Neural cell (in vitro differentiated cells): ENCODE data around the gene ETV6. TPM values are rescaled to one million over a fixed set of nuclear protein-coding genes. Genes with fewer than 3 reads are reported as not detected.

Source experiments
- H2AFZ ChIP-seq: fragments of 200-600, 300-800 bp; sonication (generic), shearing (Covaris generic); 2 replicates; pipeline ENCODE4 v1.6.0; 2014; ENCODE audit warnings: low read depth, mild to moderate bottlenecking, antibody characterized with exemption, low read length, moderate library complexity
- H3F3A ChIP-seq: fragments of 200-600 bp; shearing (Covaris generic); 2 replicates; pipeline ENCODE4 v1.6.1; 2016; ENCODE audit warnings: mild to moderate bottlenecking, moderate library complexity, mixed read lengths, antibody characterized with exemption, low read length; ENCODE audit not compliant: insufficient read depth, poor library complexity, severe bottlenecking
- H3K27ac ChIP-seq: fragments of 200-600, 300-800 bp; sonication (generic), shearing (Covaris generic); 2 replicates; pipeline ENCODE4 v1.5.1; 2014; ENCODE audit warnings: mild to moderate bottlenecking, low read length, moderate library complexity
- H3K27me3 ChIP-seq: fragments of 300-800, 200-600 bp; sonication (generic), shearing (Covaris generic); 2 replicates; pipeline ENCODE4 v1.6.0; 2014; ENCODE audit warnings: mild to moderate bottlenecking, low read depth, low read length, moderate library complexity; ENCODE audit not compliant: insufficient read depth
- H3K36me3 ChIP-seq: fragments of 300-800, 200-600 bp; sonication (generic), shearing (Covaris generic); 2 replicates; pipeline ENCODE4 v1.5.1; 2014; ENCODE audit warnings: mild to moderate bottlenecking, antibody characterized with exemption, low read length, moderate library complexity; ENCODE audit not compliant: insufficient read depth
- H3K4me2 ChIP-seq: fragments of 300-800, 200-600 bp; sonication (generic), shearing (Covaris generic); 2 replicates; pipeline ENCODE4 v1.6.0; 2014; ENCODE audit warnings: mild to moderate bottlenecking, low read length
- H3K4me3 ChIP-seq: fragments of 300-800, 200-600 bp; sonication (generic), shearing (Covaris generic); 2 replicates; pipeline ENCODE4 v1.5.1; 2014; ENCODE audit warnings: mild to moderate bottlenecking, low read length, moderate library complexity
- H3K79me2 ChIP-seq: fragments of 200-600 bp; shearing (Covaris generic); replicated peaks from 2 replicates; pipeline ENCODE4 v1.6.0; 2014; ENCODE audit warnings: mild to moderate bottlenecking, low read length, moderate library complexity; ENCODE audit not compliant: insufficient read depth
- H3K9ac ChIP-seq: fragments of 300-800, 200-600 bp; sonication (generic), shearing (Covaris generic); 2 replicates; pipeline ENCODE4 v1.6.1; 2016; ENCODE audit warnings: mild to moderate bottlenecking, low read length, mixed read lengths
- H3K9me2 ChIP-seq: fragments of 200-600 bp; shearing (Covaris generic); 2 replicates; pipeline ENCODE4 v1.6.1; 2016; ENCODE audit warnings: mild to moderate bottlenecking, low read length, mixed read lengths; ENCODE audit not compliant: insufficient read depth
- H3K9me3 ChIP-seq: fragments of 200-600, 300-800 bp; sonication (generic), shearing (Covaris generic); 2 replicates; pipeline ENCODE4 v1.6.1; 2016; ENCODE audit warnings: mild to moderate bottlenecking, mixed run types, low read length, moderate library complexity, mixed read lengths
- H4K20me1 ChIP-seq: fragments of 200-600 bp; shearing (Covaris generic); 2 replicates; pipeline ENCODE4 v1.6.1; 2016; ENCODE audit warnings: mild to moderate bottlenecking, mixed run types; ENCODE audit not compliant: insufficient read depth
- EP300 ChIP-seq: fragments of 450-650 bp; conservative IDR thresholded peaks from 2 replicates; pipeline ENCODE4 v1.6.1; 2014; ENCODE audit warnings: antibody characterized with exemption, mild to moderate bottlenecking, moderate library complexity; ENCODE audit not compliant: poor library complexity, severe bottlenecking
- EZH2 ChIP-seq: fragments of 200-600, 300-800 bp; shearing (Covaris generic), sonication (generic); IDR thresholded peaks from 2 replicates; pipeline ENCODE4 v1.6.1; 2014; ENCODE audit warnings: antibody characterized with exemption, low read length, borderline replicate concordance, mild to moderate bottlenecking; ENCODE audit not compliant: insufficient read depth, poor library complexity, severe bottlenecking
- POLR2AphosphoS5 ChIP-seq: IDR thresholded peaks from 2 replicates; pipeline ENCODE4 v1.6.1; 2012
- RAD21 ChIP-seq: fragments of 450-650 bp; conservative IDR thresholded peaks from 2 replicates; pipeline ENCODE4 v1.6.1; 2014; ENCODE audit warnings: antibody characterized with exemption, mild to moderate bottlenecking, moderate library complexity
- REST ChIP-seq: IDR thresholded peaks from 2 replicates; pipeline ENCODE4 v1.6.1; 2012; ENCODE audit warnings: borderline replicate concordance
- SMC3 ChIP-seq: fragments of 450-650 bp; conservative IDR thresholded peaks from 2 replicates; pipeline ENCODE4 v1.6.1; 2014; ENCODE audit warnings: antibody characterized with exemption, mild to moderate bottlenecking, moderate library complexity; ENCODE audit not compliant: poor library complexity
- polyA plus RNA-seq: library from polyadenylated mRNA; depleted of rRNA; stranded (reverse); fragments of >200 nt; gene quantifications from 2 replicates; pipeline ENCODE4 v1.2.3, GENCODE V29; 2014
- TF ChIP-seq, protein P1 (sequence below): fragments of 450-650 bp; IDR thresholded peaks from 2 replicates; pipeline ENCODE4 v1.5.1; 2014; ENCODE audit warnings: antibody characterized with exemption, mild to moderate bottlenecking, moderate library complexity; ENCODE audit not compliant: poor library complexity, severe bottlenecking

Gene ETV6
- polyA plus RNA-seq, 1 donor from 2014 or later = 1.6 TPM

- Histone ChIP-seq H3F3A (no peaks in the 10 kb centered on the region), H3K79me2 (no peaks in the 10 kb centered on the region), H3K36me3 (no peaks in the 10 kb centered on the region), H2AFZ (no peak overlapping the region), H3K9me2 (no peaks in the 10 kb centered on the region), H3K4me3 (no peak overlapping the region), H3K27me3 (no peaks in the 10 kb centered on the region), H3K4me2 (no peak overlapping the region), H3K9me3 (no peaks in the 10 kb centered on the region), H3K9ac (no peak overlapping the region), H4K20me1 (no peaks in the 10 kb centered on the region), H3K27ac (no peak overlapping the region)
- TF ChIP-seq SMC3 (no peak), EZH2 (no peak), EP300 (no peak), REST (no peak)
These were observed 270.8 kb downstream of the ETV6 start for GRCh38 chr12:11920231-11920630.

DNA sequence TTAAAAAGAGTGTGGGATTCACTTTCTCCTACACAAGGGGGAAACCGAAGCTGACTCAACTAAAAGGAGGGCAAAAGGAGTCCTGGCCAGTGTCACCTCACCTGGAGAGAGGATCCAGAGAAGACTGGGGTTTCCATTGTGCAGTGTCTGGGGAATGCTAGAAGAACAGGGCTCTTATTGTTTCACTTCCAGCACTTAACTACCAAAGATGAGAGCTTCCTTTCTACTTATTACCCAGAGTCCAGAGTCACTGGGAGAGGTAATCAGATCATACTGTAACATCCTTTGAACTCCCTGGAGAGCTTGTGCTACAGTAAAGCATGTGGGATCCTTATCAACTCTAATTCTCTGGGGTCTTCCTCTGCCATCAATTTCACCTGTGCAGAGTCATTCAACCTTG, 272.9 kb downstream of the ETV6 start:
- Histone ChIP-seq H4K20me1 (no peaks in the 10 kb centered on the region), H3K79me2 (no peaks in the 10 kb centered on the region), H3K9me3 (no peaks in the 10 kb centered on the region), H3K9ac (no peak overlapping the region), H3F3A (no peaks in the 10 kb centered on the region), H3K4me3 (no peak overlapping the region), H2AFZ (no peak overlapping the region), H3K27ac (no peak overlapping the region), H3K9me2 (no peaks in the 10 kb centered on the region), H3K4me2 (no peak overlapping the region), H3K36me3 (no peaks in the 10 kb centered on the region), H3K27me3 (no peaks in the 10 kb centered on the region)
- TF ChIP-seq RAD21 = no peak

DNA sequence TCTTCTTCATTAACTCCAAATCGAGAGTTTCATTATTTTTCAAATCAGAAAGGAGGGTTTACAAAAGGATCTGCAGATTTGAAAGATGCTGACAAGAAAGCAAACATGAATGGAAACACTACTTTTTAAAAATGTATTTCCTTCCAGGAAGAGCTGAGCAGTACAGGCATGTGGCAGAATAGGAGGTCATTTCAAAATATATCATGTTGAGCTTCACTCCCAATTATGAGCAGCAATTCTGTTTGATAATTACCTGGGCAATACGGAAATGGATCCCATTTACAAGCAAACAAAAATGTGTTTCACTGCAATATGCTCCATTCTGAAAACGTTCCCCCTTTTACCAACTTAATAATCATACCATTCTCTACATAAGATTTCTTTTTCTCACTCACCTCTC, 273.6 kb downstream of the ETV6 start:
- H3K27me3 ChIP-seq = no peaks in the 10 kb centered on the region
- H4K20me1 ChIP-seq = no peaks in the 10 kb centered on the region
- H3K9ac ChIP-seq = no peak overlapping the region
- H3K27ac ChIP-seq = no peak overlapping the region
- TF ChIP-seq EZH2 (no peak), EP300 (no peak), RAD21 (no peak), POLR2AphosphoS5 (no peak)
- TF ChIP-seq, protein P1, sequence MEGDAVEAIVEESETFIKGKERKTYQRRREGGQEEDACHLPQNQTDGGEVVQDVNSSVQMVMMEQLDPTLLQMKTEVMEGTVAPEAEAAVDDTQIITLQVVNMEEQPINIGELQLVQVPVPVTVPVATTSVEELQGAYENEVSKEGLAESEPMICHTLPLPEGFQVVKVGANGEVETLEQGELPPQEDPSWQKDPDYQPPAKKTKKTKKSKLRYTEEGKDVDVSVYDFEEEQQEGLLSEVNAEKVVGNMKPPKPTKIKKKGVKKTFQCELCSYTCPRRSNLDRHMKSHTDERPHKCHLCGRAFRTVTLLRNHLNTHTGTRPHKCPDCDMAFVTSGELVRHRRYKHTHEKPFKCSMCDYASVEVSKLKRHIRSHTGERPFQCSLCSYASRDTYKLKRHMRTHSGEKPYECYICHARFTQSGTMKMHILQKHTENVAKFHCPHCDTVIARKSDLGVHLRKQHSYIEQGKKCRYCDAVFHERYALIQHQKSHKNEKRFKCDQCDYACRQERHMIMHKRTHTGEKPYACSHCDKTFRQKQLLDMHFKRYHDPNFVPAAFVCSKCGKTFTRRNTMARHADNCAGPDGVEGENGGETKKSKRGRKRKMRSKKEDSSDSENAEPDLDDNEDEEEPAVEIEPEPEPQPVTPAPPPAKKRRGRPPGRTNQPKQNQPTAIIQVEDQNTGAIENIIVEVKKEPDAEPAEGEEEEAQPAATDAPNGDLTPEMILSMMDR = no peak
- H3K79me2 ChIP-seq = no peaks in the 10 kb centered on the region
- no peaks in the 10 kb centered on the region for H3K9me2 ChIP-seq
- no peaks in the 10 kb centered on the region for H3K36me3 ChIP-seq
- no peaks in the 10 kb centered on the region for H3K9me3 ChIP-seq
- H3K4me2 ChIP-seq = no peak overlapping the region
- H2AFZ ChIP-seq = no peak overlapping the region
- no peaks in the 10 kb centered on the region for H3F3A ChIP-seq
- no peak overlapping the region for H3K4me3 ChIP-seq
